ENCODE results near the gene OR10J1.

OR10J1 gene

GRCh38 chr1:159439422-159439821 lies at the start of gene OR10J1:
Gene OR10J1 (plus strand): TSS chr1:159439722. CDS start chr1:159439792, 70 bp downstream.
- Histone ChIP-seq H3K9me3 (ENCODE audit: control insufficient read depth, insufficient read depth, low read length) (no peaks in the 10 kb centered on the region), H3K36me3 (ENCODE audit: control insufficient read depth, insufficient read depth, low read length) (no peaks in the 10 kb centered on the region), H3K27ac (ENCODE audit: low read length) (no peak within 1 kb of the TSS), H3K4me1 (ENCODE audit: control insufficient read depth, insufficient read depth, low read length) (no peaks in the 10 kb centered on the region), H3K4me3 (ENCODE audit: low read length) (no peak within 1 kb of the TSS), H3K27me3 (ENCODE audit: control insufficient read depth, insufficient read depth, low read length) (no peaks in the 10 kb centered on the region)
- DNase-seq (ENCODE audit: low read depth, low spot score) = no peak

DNA sequence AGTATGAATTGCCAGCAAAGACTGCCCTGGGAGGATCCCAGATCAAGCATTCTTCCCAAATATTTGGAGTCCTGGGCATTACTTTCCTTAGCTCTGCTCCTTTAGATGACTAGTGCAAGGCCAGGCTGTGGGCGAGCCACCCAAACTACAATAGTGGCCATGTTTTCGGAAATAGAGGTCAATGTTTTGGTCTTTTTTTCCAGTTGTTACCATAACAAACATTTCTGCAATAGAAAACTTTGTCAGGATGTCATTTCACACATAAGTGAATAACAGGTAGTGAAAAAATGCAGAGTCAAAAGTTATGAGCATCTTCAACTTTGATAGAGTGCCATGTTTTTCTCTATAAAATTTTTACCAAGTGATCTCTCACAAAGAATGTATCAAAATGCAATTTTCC lies 32.7 kb upstream of the OR10J1 start:
- no peak overlapping the region for H3K27ac ChIP-seq (ENCODE audit: low read length)
- no peaks in the 10 kb centered on the region for H3K36me3 ChIP-seq (ENCODE audit: control insufficient read depth, insufficient read depth, low read length)
- DNase-seq (ENCODE audit: low read depth, low spot score) = no peak
- H3K4me1 ChIP-seq (ENCODE audit: control insufficient read depth, insufficient read depth, low read length) = no peaks in the 10 kb centered on the region
- no CpG with 5 or more reads among the region's 2 CpGs for WGBS (ENCODE audit: insufficient coverage, insufficient read length)
- no peaks in the 10 kb centered on the region for H3K27me3 ChIP-seq (ENCODE audit: control insufficient read depth, insufficient read depth, low read length)
- H3K9me3 ChIP-seq (ENCODE audit: control insufficient read depth, insufficient read depth, low read length) = no peaks in the 10 kb centered on the region
- H3K4me3 ChIP-seq (ENCODE audit: low read length) = no peak overlapping the region

GRCh38 chr1:159408862-159409400 lies 30.6 kb upstream of the OR10J1 start:
- no CpG with 5 or more reads among the region's 6 CpGs for WGBS (ENCODE audit: insufficient coverage, insufficient read length)
- Histone ChIP-seq H3K27ac (ENCODE audit: low read length) (no peak overlapping the region), H3K27me3 (ENCODE audit: control insufficient read depth, insufficient read depth, low read length) (no peaks in the 10 kb centered on the region), H3K4me1 (ENCODE audit: control insufficient read depth, insufficient read depth, low read length) (no peaks in the 10 kb centered on the region), H3K4me3 (ENCODE audit: low read length) (no peak overlapping the region), H3K9me3 (ENCODE audit: control insufficient read depth, insufficient read depth, low read length) (no peaks in the 10 kb centered on the region), H3K36me3 (ENCODE audit: control insufficient read depth, insufficient read depth, low read length) (no peaks in the 10 kb centered on the region)
- DNase-seq (ENCODE audit: low read depth, low spot score) = no peak

DNA sequence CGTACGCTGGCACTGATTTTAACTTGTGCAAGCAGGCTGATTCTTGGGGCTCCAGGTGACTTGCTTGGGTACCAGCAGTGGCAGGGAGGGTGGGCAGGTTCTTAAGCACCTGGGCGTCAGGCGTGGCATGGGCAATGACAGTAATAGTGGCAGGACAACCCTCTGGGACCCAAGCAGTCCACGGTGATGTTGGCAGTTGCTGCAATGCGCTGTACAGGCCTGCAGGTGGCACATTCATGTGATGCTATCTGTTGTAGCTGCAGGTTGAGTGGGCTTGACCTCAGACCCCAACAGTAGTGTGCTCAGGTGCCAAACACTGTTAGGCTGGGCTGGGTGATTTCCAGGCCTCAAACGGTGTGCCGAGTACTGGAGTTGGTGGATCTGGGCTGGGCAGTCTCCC lies 17.7 kb upstream of the OR10J1 start:
- H3K27me3 ChIP-seq (ENCODE audit: control insufficient read depth, insufficient read depth, low read length) = no peaks in the 10 kb centered on the region
- H3K4me1 ChIP-seq (ENCODE audit: control insufficient read depth, insufficient read depth, low read length) = no peaks in the 10 kb centered on the region
- no peaks in the 10 kb centered on the region for H3K9me3 ChIP-seq (ENCODE audit: control insufficient read depth, insufficient read depth, low read length)
- H3K36me3 ChIP-seq (ENCODE audit: control insufficient read depth, insufficient read depth, low read length) = no peaks in the 10 kb centered on the region
- no peak overlapping the region for H3K4me3 ChIP-seq (ENCODE audit: low read length)
- peak; percentile 39 for DNase-seq (ENCODE audit: low read depth, low spot score)
- H3K27ac ChIP-seq (ENCODE audit: low read length) = no peak overlapping the region
- no CpG with 5 or more reads among the region's 8 CpGs for WGBS (ENCODE audit: insufficient coverage, insufficient read length)

DNA sequence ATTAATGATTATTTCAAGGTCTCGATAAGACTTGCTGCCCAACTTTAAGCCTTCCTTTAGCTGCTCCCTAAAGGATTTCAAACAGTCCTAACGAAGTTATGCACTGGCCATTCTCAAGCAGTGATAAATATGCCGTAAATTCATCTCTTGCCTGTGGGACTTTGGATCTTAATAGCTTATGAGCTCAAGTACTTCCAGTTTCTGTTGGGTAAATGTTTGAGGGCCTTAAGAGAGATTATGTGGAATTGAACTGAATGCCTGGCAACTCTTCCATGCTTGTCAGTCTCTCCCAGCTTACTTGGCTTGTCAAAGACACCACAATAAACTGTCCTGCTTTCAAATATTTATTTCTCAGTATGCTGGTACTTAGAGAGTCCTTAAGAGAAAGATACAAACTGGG lies 11.0 kb upstream of the OR10J1 start:
- no CpG with 5 or more reads among the region's 3 CpGs for WGBS (ENCODE audit: insufficient coverage, insufficient read length)
- H3K36me3 ChIP-seq (ENCODE audit: control insufficient read depth, insufficient read depth, low read length) = no peaks in the 10 kb centered on the region
- no peak for DNase-seq (ENCODE audit: low read depth, low spot score)
- no peak overlapping the region for H3K27ac ChIP-seq (ENCODE audit: low read length)
- H3K4me3 ChIP-seq (ENCODE audit: low read length) = no peak overlapping the region
- no peaks in the 10 kb centered on the region for H3K9me3 ChIP-seq (ENCODE audit: control insufficient read depth, insufficient read depth, low read length)
- no peaks in the 10 kb centered on the region for H3K27me3 ChIP-seq (ENCODE audit: control insufficient read depth, insufficient read depth, low read length)
- H3K4me1 ChIP-seq (ENCODE audit: control insufficient read depth, insufficient read depth, low read length) = no peaks in the 10 kb centered on the region

- Histone ChIP-seq H3K27ac (ENCODE audit: low read length) (no peak overlapping the region), H3K27me3 (ENCODE audit: control insufficient read depth, insufficient read depth, low read length) (no peaks in the 10 kb centered on the region), H3K4me3 (ENCODE audit: low read length) (no peak overlapping the region), H3K4me1 (ENCODE audit: control insufficient read depth, insufficient read depth, low read length) (no peaks in the 10 kb centered on the region), H3K9me3 (ENCODE audit: control insufficient read depth, insufficient read depth, low read length) (no peaks in the 10 kb centered on the region), H3K36me3 (ENCODE audit: control insufficient read depth, insufficient read depth, low read length) (no peaks in the 10 kb centered on the region)
- no peak for DNase-seq (ENCODE audit: low read depth, low spot score)
- WGBS (ENCODE audit: insufficient coverage, insufficient read length) = no CpG with 5 or more reads among the region's 4 CpGs
These were observed 10.3 kb upstream of the OR10J1 start for GRCh38 chr1:159429074-159429861.

- H3K27me3 ChIP-seq (ENCODE audit: control insufficient read depth, insufficient read depth, low read length) = no peaks in the 10 kb centered on the region
- no peak overlapping the region for H3K4me3 ChIP-seq (ENCODE audit: low read length)
- no peaks in the 10 kb centered on the region for H3K4me1 ChIP-seq (ENCODE audit: control insufficient read depth, insufficient read depth, low read length)
- H3K36me3 ChIP-seq (ENCODE audit: control insufficient read depth, insufficient read depth, low read length) = no peaks in the 10 kb centered on the region
- no CpG with 5 or more reads among the region's 6 CpGs for WGBS (ENCODE audit: insufficient coverage, insufficient read length)
- no peak for DNase-seq (ENCODE audit: low read depth, low spot score)
- no peak overlapping the region for H3K27ac ChIP-seq (ENCODE audit: low read length)
- no peaks in the 10 kb centered on the region for H3K9me3 ChIP-seq (ENCODE audit: control insufficient read depth, insufficient read depth, low read length)
These were observed 8.5 kb upstream of the OR10J1 start for GRCh38 chr1:159430985-159431384.

DNA sequence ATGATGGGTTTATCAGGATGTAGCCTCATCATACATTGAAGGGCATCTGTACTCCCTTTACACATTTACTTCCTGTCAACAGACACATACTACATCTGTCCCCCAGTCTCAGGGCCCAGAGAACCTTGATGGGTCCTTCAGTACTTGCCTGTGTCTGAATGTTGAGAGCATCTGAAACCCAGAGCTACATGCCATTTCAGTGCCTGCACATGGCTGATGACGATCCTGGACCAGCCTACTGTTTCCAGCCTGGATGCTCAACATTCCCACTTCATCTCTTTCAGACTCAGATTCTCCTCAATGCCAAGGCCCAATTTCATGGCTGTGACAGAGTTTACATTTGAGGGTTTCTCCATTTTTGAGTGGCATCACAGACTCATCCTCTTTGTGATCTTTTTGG lies 7.6 kb upstream of the OR10J1 start, which contains the start of gene OR10J4:
TSS of gene OR10J4 (plus strand) at position 301 of the 400 bp plus-strand sequence.
- Histone ChIP-seq H3K27ac (ENCODE audit: low read length) (no peak within 1 kb of the TSS), H3K36me3 (ENCODE audit: control insufficient read depth, insufficient read depth, low read length) (no peaks in the 10 kb centered on the region), H3K27me3 (ENCODE audit: control insufficient read depth, insufficient read depth, low read length) (no peaks in the 10 kb centered on the region), H3K9me3 (ENCODE audit: control insufficient read depth, insufficient read depth, low read length) (no peaks in the 10 kb centered on the region), H3K4me3 (ENCODE audit: low read length) (no peak within 1 kb of the TSS), H3K4me1 (ENCODE audit: control insufficient read depth, insufficient read depth, low read length) (no peaks in the 10 kb centered on the region)
- no CpG with 5 or more reads among the region's 1 CpG for WGBS (ENCODE audit: insufficient coverage, insufficient read length)
- DNase-seq (ENCODE audit: low read depth, low spot score) = no peak

- Histone ChIP-seq H3K27ac (ENCODE audit: low read length) (no peak overlapping the region), H3K27me3 (ENCODE audit: control insufficient read depth, insufficient read depth, low read length) (no peaks in the 10 kb centered on the region), H3K4me3 (ENCODE audit: low read length) (no peak overlapping the region), H3K4me1 (ENCODE audit: control insufficient read depth, insufficient read depth, low read length) (no peaks in the 10 kb centered on the region), H3K36me3 (ENCODE audit: control insufficient read depth, insufficient read depth, low read length) (no peaks in the 10 kb centered on the region), H3K9me3 (ENCODE audit: control insufficient read depth, insufficient read depth, low read length) (no peaks in the 10 kb centered on the region)
- no peak for DNase-seq (ENCODE audit: low read depth, low spot score)
- WGBS (ENCODE audit: insufficient coverage, insufficient read length) = no CpG with 5 or more reads among the region's 4 CpGs
These were observed 3.1 kb upstream of the OR10J1 start for GRCh38 chr1:159436469-159436868.

DNA sequence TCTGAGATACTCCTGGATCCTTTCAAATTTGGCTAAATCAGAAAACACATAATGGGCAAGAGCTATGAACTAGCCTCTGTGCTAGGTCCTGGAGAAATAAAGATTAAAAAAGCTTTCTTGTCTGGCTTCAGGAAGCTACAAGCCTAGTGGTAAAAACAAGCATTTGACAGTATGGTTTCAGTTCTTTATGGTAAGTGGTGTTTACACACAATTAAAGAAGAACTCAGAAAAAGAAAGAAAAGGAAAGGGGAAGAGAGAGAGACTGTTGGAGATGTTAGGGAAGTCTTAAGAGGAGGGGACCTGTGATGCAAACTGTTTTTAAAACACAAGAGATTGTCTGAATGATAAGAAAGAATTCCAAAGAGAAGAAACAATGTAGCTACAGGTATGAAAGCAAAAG lies 1.8 kb downstream of the OR10J1 start:
- Histone ChIP-seq H3K36me3 (ENCODE audit: control insufficient read depth, insufficient read depth, low read length) (no peaks in the 10 kb centered on the region), H3K4me3 (ENCODE audit: low read length) (no peak overlapping the region), H3K27me3 (ENCODE audit: control insufficient read depth, insufficient read depth, low read length) (no peaks in the 10 kb centered on the region), H3K27ac (ENCODE audit: low read length) (no peak overlapping the region), H3K9me3 (ENCODE audit: control insufficient read depth, insufficient read depth, low read length) (no peaks in the 10 kb centered on the region), H3K4me1 (ENCODE audit: control insufficient read depth, insufficient read depth, low read length) (no peaks in the 10 kb centered on the region)
- DNase-seq (ENCODE audit: low read depth, low spot score) = no peak

DNA sequence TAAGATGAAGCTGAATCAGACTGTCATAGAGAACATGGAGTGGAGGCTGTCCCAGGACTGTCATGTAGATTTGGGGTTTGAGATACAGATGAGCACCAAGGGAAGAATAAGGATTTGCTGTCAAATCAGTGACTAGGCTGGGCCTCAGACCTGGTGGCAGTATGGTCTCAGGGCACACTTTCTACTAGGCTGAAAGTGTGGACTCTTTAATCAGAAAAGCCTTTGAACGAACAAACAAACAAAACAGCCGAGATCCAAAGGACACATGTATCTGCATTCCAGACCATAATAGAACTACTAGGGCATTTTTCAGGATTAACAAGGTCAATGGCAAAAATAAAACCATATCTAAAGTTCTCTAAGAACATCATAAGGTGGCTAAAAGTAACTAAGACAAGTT lies 2.9 kb downstream of the OR10J1 start:
- Histone ChIP-seq H3K9me3 (ENCODE audit: control insufficient read depth, insufficient read depth, low read length) (no peaks in the 10 kb centered on the region), H3K27ac (ENCODE audit: low read length) (no peak overlapping the region), H3K4me3 (ENCODE audit: low read length) (no peak overlapping the region), H3K36me3 (ENCODE audit: control insufficient read depth, insufficient read depth, low read length) (no peaks in the 10 kb centered on the region), H3K27me3 (ENCODE audit: control insufficient read depth, insufficient read depth, low read length) (no peaks in the 10 kb centered on the region), H3K4me1 (ENCODE audit: control insufficient read depth, insufficient read depth, low read length) (no peaks in the 10 kb centered on the region)
- WGBS (ENCODE audit: insufficient coverage, insufficient read length) = no CpG with 5 or more reads among the region's 2 CpGs
- no peak for DNase-seq (ENCODE audit: low read depth, low spot score)
